NCI-H1436 treated with DMSO at 0.1 percent for 48 hours (cell line): ENCODE results near the gene CALML6.
A peak's percentile ranks its signal among the peaks of the same experiment; 100 is the strongest.

ENCODE experiments used
- DNase-seq: peaks from one replicate; lab custom pipeline; 2025; lab: John Stamatoyannopoulos, UW

Gene CALML6

DNA sequence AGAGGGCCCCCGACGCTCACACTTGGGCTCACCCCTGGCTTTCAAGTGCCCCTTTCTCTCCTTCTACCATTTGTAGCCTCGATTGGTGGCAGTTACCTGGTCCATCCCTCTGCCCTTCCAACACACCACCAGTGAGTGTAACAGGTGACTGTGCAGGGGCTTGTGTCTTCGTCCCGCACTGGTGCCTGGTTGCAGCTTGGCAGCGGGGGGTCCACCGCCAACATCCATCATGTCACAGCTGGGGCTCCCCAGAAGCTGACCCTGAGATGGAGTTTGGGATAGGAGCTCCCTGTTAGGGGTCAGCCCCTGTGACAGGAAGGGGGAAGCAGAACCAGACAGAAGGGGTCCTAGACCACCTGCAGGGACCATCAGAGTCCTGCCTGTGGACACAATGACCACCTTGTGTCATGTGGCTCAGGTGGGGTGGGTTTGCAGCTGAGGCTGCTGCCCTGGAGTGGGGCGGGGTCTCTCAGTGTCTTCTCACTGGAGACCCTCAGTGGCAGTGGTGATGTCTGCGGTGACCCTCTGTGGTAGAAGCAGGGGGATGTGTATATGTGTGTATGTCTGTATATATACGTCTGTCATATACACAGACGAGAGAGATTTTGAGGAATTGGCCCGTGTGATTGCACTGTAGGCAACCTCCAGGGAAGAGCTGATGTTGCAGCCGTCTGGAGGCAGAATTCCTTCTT is 3.6 kb upstream of the CALML6 start:
- DNase-seq = no peak

GRCh38 chr1:1914101-1914970 is 724 bp upstream of the CALML6 start:
- DNase-seq = no peak

DNA sequence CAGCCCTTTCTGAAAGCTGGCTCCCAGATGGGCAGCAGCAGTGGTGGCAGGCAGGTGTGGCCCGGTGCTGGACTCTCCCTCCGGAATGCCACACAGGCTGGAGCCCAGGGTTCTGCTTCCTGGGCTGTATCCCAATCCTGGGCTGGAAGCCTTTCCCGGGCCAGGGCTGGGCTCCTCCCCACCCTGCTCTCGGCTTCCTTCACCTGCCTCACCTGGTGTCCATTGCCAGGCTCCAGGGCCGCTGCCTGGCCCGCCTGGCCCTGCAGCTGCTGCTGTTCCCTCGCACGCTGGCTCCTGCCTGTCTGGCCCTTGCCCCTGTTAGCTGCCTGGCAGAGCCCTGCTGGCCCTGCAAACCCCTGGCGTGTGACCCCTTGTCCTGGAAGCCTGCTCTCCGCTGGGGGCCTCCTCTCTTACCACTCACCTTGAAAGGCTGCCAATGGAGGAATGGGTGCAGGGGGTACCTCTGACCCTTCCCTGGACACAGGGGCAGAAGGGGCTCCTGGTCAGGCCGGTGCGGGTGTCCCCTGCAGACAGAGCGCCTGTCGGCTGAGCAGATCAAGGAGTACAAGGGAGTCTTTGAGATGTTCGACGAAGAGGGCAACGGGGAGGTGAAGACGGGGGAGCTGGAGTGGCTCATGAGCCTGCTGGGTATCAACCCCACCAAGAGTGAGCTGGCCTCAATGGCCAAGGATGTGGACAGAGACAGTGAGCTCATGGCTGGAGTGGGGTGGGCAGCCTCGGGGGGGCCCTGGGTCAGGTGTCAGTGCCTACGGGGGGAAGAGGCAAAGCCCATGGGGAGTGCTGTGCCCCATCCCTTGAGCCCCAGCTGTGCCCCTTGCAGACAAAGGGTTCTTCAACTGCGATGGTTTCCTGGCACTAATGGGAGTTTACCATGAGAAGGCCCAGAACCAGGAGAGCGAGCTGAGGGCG is 1.1 kb downstream of the CALML6 start:
- no peak for DNase-seq

DNA sequence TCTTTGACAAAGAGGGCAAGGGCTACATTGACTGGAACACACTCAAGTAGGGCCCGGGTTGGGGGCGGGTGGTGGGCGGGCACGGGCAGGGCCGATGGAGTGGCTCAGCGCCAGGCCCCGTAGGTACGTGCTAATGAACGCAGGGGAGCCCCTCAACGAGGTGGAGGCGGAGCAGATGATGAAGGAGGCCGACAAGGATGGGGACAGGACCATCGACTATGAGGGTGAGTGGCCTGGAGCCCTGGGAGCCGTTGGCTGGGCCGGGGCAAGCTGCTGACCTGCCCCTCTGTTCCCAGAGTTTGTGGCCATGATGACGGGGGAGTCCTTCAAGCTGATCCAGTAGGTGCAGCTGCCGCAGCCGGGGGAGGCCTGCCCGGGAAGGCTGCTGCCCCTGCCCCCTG is 1.8 kb downstream of the CALML6 start:
- DNase-seq = no peak

GRCh38 chr1:1917304-1917976 is 2.4 kb downstream of the CALML6 start:
- no peak for DNase-seq

DNA sequence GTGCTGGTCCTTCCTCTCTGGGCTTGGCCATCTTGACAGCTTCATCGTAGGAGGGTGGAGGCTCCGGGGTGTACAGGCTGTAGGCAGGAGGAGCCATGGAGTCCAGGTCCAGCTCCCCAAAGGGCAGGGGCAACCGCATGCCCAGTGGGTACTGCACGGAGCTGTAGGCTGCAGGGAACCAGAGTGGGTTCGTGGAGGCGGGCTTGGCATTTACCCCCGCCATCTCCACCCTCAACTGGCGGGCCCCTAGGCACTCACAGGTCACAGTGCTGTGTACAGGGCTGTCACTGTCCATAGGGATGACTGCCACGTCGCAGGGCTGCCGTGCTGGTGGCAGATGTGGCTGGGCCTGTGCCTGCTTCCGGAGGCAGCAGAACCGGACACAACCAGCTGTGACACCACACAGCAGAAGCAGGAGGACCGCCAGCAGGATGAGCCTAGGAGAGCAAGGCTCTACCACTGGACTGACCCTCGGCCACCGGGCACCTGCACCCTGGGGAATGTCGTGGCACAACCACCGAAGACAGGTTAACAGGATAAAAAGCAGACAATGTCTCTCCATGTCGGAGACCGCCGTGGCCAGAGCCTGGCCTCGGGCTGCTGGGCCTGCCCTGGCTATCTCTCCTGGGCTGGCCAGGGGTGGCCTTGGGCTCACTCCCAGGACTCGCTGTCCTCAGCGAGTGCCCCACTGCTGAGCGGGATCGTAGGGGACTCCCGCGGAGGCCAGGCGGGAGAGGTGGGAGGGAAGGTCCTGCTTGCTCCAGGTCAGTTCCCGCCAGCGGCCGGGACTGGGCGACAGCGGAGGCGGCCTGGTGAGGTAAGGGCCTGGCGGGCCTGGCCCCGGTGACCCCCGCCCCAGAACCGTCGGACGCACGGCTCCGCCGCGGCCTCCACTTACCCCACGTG is 3.2 kb downstream of the CALML6 start:
- DNase-seq = no peak

- DNase-seq = no peak
Measured at GRCh38 chr1:1918901-1919303, 3.8 kb downstream of the CALML6 start, which contains the start of gene TMEM52. TMEM52 (minus strand) TSS chr1:1919279; CDS start chr1:1919265, 14 bp downstream.

GRCh38 chr1:1919304-1920056 is 4.4 kb downstream of the CALML6 start:
- DNase-seq = peak; percentile 90

DNA sequence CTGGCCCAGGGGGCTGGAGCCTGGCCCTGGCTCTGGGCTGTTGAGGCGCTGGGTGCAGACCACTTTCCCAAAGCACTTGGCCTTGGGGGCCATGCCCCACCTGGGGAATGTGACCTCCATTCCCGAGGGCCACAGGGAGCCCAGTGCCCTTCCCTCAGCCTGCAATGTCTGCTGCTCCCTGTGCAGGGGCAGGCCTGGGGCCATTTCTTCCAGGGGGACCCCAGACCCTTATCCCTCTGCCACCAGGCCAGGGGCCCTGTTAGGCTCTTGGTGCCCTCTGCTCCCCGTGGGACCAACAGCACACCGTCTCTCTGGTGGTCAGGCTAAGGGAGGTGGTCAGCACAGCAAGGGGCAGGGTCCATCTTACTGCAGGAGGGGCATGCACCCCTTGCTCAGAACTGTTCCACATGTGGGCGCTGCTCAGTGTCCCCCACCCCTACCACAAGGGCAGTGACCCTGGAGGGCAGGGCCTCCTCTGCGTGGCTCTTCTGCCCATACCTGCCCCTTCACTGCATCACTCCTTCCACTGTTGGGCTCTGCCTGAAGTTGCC is 5.1 kb downstream of the CALML6 start:
- no peak for DNase-seq

DNA sequence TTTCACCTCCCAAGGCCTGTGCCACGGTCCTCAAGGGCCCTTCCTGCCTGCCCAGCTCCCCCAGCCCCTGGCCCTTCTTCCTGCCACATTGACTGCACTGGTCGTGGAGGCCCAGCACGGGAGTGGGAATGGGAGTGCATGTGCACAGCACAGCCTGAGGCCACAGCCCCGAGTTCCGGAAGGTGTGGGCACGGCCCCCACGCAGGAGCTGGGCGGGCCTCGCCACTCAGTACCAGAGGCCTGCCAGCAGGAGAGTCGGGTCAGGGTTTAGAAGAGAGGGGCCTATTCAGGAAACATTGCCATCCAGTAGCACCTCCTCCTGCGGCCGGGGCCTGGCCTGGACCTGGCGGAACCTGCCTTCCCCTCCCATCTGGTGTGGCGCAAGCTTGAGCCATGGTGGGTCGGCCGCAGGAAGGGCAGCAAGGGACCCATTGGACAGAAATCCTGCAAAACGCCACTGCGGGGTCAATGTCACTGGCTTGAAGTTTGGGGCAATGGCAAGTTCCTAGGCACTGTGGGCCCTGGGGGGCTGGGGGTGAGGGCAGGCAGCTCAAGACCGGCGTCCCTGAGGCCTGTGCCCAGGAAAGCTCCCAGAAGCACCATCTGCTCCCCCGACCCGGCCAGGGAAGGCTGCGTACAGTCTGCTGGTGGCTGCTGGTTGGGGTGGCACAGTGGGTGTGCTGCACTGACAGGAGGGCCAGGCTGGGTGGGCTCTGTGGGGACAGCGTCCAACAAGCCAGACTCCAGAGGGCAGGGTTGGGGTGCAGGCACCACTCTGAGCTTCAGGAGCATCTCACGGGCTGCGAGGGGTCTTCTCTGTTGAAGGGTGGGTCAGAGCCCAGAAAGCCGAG is 5.8 kb downstream of the CALML6 start:
- DNase-seq = no peak

GRCh38 chr1:1921459-1921862 is 6.4 kb downstream of the CALML6 start:
- no peak for DNase-seq

GRCh38 chr1:1921901-1922701 is 7.0 kb downstream of the CALML6 start:
- DNase-seq = no peak

- no peak for DNase-seq
Measured at GRCh38 chr1:1922702-1922955, 7.6 kb downstream of the CALML6 start.

- DNase-seq = no peak
Measured at GRCh38 chr1:1922956-1923833, 8.1 kb downstream of the CALML6 start.

GRCh38 chr1:1924386-1924785 is 9.3 kb downstream of the CALML6 start:
- no peak for DNase-seq

DNA sequence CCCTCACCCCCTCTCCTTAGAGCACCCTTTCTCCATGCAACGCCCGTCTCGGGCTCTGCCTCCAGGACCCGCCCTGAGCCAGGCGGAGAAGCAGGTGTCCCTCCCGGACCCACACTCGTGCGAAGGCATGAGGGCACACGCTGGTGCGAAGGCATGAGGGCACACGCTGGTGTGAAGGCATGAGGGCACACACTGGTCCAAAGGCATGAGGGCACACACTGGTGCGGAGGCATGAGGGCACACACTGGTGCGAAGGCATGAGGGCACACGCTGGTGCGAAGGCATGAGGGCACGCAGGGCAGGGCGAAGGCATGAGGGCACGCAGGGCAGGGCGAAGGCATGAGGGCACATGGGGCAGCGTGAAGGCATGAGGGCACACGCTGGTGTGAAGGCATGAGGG is 9.8 kb downstream of the CALML6 start:
- DNase-seq = no peak
